Measurements from ENCODE around the gene LSR.

DNA sequence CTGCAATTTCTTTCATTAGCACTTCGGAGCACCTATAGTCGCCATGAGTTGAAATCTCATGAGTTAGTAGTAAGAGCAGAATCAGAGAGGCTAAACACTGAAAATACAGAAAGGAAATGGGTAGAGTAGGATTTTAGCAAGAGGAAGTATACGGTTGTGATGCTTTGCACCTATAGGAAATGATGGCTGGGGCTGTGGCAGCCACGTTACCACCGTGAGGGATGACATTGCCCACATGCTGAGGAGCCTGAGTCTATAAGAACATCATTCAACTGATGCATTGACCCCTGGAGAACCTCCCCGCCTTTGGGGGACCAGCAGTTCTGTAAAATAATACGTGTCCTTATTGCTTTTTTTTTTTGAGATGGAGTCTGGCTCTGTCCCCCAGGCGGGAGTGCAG, 40.7 kb upstream of the LSR start:
- TF ChIP-seq TCF7L2 (IDR thresholded peaks at IDR 0.05; ENCODE audit: borderline replicate concordance, extremely low read depth, insufficient read depth, insufficient read length) (no peak), EZH2phosphoT487 (IDR thresholded peaks at IDR 0.05; ENCODE audit: borderline replicate concordance) (no peak), CBX3 (IDR thresholded peaks at IDR 0.05; ENCODE audit: low read depth) (no peak), REST (IDR thresholded peaks at IDR 0.05; ENCODE audit: low read depth) (no peak), POLR2AphosphoS5 (IDR thresholded peaks at IDR 0.05; ENCODE audit: low read depth, low read length) (no peak), EGR1 (IDR thresholded peaks at IDR 0.05; ENCODE audit: low read depth) (no peak)
- TF ChIP-seq, protein P1, sequence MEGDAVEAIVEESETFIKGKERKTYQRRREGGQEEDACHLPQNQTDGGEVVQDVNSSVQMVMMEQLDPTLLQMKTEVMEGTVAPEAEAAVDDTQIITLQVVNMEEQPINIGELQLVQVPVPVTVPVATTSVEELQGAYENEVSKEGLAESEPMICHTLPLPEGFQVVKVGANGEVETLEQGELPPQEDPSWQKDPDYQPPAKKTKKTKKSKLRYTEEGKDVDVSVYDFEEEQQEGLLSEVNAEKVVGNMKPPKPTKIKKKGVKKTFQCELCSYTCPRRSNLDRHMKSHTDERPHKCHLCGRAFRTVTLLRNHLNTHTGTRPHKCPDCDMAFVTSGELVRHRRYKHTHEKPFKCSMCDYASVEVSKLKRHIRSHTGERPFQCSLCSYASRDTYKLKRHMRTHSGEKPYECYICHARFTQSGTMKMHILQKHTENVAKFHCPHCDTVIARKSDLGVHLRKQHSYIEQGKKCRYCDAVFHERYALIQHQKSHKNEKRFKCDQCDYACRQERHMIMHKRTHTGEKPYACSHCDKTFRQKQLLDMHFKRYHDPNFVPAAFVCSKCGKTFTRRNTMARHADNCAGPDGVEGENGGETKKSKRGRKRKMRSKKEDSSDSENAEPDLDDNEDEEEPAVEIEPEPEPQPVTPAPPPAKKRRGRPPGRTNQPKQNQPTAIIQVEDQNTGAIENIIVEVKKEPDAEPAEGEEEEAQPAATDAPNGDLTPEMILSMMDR (IDR thresholded peaks at IDR 0.05 in 2 of 3, conservative IDR thresholded peaks at IDR 0.05 in 1 of 3; ENCODE audit: borderline replicate concordance in 1 of 3, insufficient read depth in 1 of 3, low read depth in 2 of 3, low read length in 2 of 3): no peak
- TF ChIP-seq, protein P2, sequence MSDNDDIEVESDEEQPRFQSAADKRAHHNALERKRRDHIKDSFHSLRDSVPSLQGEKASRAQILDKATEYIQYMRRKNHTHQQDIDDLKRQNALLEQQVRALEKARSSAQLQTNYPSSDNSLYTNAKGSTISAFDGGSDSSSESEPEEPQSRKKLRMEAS (IDR thresholded peaks at IDR 0.05): no peak
